Skin epidermis (tissue), 12 donors: ENCODE results near the gene RASEF.

ENCODE experiments used
- H3K27ac ChIP-seq, 21 experiments: fragments of 200-600 bp; sonication (generic) in 11 of 21; one replicate each; pipeline ENCODE4 v1.5.0; 2020; ENCODE audit warnings: mild to moderate bottlenecking in 3 of 21, inconsistent platforms in 2 of 21, moderate library complexity in 2 of 21
- H3K4me3 ChIP-seq, 7 experiments: fragments of 200-600 bp; sonication (generic) in 2 of 7; one replicate each; pipeline ENCODE4 v1.5.0; 2020; ENCODE audit warnings: inconsistent platforms in 2 of 7, mild to moderate bottlenecking in 2 of 7, moderate library complexity in 1 of 7

The RASEF gene

DNA sequence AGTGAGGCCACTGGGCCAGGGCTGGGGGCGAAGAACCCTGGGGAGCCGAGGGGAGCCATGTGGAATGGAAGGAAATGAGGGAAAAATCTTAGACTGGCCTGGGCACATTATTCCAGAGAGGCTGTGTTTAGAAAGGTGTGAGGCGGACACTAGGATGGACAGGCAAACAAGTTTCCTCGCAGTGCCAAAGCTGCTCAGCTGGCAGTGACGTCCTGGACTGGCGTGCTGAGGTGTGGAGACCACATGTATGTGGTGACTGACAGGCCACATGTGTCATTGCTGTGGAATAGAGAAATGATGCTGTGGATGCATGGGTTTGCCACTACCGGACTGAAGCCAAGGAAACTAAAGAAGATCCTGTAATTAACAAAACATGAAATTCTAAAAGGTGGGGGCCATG lies 42.6 kb downstream of the RASEF start:
- H3K4me3 ChIP-seq, result no peak overlapping the region
- H3K27ac ChIP-seq, result no peak overlapping the region

GRCh38 chr9:83019246-83019645 lies 43.7 kb downstream of the RASEF start:
- H3K27ac ChIP-seq, result no peak overlapping the region

DNA sequence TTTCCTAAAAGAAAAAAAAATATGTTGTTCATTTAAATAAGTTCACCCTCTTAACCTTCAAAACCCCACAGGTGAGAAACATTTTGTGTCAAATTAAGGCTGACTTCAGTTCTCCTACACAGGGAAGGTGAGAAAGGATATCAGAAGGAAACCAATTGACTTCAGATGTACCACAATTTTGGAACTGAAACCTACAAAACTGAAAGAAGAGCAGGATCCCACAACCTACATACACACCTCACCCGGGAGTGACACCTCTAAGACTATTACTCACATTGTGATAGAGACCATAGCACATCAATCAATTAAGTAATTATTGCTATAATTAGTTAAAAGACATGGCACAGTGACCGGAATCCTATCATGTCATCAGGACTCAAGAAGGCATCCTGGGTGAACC lies 47.0 kb downstream of the RASEF start:
- Histone ChIP-seq H3K27ac (no peak overlapping the region), H3K4me3 (no peak overlapping the region)

More at GRCh38 chr9:83019246-83019645, 43.7 kb downstream of the RASEF start:
- H3K4me3 ChIP-seq, result no peak overlapping the region

DNA sequence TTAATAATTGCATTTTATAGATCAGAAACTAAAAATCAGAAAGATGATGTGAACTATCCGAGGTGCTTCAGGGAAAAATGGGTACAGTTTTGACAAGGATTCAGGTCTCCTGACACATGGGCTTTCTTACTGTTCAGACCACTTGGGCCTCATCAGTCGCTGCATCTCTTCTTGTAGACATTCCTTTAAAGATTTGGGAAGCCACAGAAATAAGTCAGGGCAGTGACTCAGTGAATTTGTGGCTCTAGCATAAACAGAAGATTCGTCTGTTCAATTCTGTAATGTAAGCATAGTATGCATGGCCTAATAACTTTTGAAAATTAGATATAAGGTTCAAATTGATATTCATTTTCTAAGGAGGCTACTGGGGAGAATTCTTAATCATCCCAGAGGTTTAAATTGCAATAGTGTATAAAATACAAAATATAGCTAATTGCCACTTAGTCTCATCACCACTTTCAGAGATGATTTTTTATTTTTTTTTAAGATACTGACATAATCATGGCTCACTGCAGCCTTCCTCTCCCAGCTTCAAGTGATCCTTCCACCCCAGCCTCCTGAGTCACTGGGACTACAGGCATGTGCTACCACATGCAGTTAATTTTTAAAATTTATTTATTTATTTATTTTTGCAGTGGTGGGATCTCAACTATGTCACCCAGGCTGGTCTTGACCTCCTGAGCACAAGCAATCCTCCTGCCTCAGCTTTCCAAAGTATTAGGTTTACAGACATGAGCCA lies 48.9 kb downstream of the RASEF start:
- Histone ChIP-seq H3K27ac (peak overlapping the region in 4 of 21 experiments; percentile 10 to 33 (median 12)), H3K4me3 (no peak overlapping the region)

- Histone ChIP-seq H3K4me3 (no peak overlapping the region), H3K27ac (peak overlapping the region in 4 of 21 experiments; percentile 11 to 78 (median 27))
Observed at GRCh38 chr9:83012922-83013838, 49.8 kb downstream of the RASEF start.

DNA sequence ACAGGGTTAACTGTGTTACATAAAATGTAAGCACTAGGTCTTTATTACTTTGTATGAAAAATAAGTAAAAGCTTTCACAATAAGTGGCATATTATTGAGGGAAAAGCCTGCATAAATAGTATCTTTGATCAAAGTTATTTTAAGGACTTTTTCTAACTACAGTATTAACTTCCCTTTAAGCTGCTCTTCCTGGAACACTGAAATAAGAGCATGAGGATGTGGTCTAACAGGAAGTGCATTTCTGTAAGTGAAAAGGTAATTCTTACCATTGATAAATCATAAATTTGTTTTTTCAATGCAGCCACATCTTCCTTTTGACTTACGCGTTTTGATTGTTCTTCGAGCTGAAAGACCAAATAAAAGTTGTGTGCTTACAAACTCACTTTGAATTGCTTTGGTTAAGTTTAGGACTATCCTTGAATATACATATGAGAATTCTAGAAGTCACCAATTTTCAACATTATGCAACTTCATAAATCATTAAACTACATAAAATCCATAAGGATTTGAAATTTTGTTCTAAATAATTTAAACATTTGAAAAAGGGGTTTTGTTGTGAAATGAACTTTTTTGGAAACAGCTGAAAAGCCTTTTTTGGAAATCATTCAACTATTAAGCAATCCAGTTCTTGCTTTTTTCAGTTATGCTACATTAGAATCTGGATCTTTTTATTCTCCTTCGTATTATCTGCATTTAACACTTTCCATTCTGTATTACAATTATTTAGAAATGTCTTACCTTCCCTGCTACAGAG lies 50.6 kb downstream of the RASEF start:
- Histone ChIP-seq H3K27ac (peak overlapping the region in 5 of 21 experiments; percentile 3 to 78 (median 7)), H3K4me3 (no peak overlapping the region)

- Histone ChIP-seq H3K4me3 (no peak overlapping the region), H3K27ac (peak overlapping the region in 4 of 21 experiments; percentile 3 to 42 (median 8))
Observed at GRCh38 chr9:83011611-83012010, 51.3 kb downstream of the RASEF start.

DNA sequence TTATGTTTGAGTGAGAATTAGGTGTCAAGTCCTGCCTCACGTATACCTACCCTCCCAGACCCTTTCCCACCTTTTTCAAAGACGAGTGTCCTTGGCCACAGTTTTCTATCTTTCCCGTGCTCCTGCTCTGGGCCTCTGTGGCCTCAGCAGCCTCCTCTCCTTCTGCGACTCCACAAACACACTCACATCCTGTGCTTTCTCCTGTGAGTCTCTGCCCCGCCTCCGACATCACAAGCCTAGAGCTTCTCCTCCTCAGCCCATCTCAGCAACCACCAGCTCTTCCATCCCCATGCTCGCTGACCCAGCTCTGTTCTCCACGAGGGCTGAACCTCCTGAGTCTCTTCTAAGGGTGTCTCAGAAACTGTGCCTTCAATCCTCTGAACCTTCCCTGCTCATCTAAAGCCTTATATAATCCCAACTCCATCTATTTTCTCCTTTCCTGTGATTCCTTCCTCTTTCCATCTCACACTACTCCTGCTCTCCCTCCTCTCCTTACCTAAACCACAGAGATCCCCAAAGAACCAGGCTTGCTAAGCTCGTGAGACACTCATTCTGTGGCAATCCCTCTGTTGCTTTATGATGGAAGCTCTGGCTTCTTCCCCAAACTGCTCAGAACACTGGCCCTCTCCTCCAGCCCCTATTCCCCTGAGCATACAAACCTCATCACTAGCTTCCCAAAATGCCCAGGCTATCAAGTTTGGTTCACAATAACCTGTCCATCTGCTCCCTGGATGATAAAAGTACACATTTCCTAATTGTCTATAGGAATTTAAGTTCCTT lies 55.2 kb downstream of the RASEF start:
- Histone ChIP-seq H3K27ac (no peak overlapping the region), H3K4me3 (no peak overlapping the region)

DNA sequence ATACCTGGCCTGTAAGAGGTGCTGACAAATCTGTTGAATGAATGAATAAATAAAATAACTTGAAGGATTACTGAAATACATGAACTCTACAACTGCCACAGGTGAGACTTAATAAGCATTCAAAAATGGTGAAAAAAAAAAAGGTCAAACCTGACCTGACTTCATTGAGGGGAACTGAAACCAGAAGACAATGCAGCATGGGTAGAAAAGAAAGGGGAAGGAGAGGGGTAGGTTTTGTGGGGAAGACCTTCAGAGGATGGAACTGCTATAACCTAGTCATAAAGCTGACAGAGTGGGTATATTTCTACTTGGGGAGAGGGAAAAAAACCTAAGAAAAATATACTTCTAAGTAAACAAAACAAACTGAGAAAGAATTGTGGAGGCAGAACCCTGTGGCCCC lies 56.6 kb downstream of the RASEF start:
- H3K27ac ChIP-seq, result no peak overlapping the region

GRCh38 chr9:83005963-83006362 lies 57.0 kb downstream of the RASEF start:
- Histone ChIP-seq H3K4me3 (no peak overlapping the region), H3K27ac (no peak overlapping the region)

More for the DNA sequence above, 56.6 kb downstream of the RASEF start:
- no peak overlapping the region for H3K4me3 ChIP-seq

GRCh38 chr9:83005361-83005760 lies 57.6 kb downstream of the RASEF start:
- H3K4me3 ChIP-seq, result no peak overlapping the region
- no peak overlapping the region for H3K27ac ChIP-seq

- no peak overlapping the region for H3K4me3 ChIP-seq
- no peak overlapping the region for H3K27ac ChIP-seq
Observed at GRCh38 chr9:83002329-83002728, 60.6 kb downstream of the RASEF start.

DNA sequence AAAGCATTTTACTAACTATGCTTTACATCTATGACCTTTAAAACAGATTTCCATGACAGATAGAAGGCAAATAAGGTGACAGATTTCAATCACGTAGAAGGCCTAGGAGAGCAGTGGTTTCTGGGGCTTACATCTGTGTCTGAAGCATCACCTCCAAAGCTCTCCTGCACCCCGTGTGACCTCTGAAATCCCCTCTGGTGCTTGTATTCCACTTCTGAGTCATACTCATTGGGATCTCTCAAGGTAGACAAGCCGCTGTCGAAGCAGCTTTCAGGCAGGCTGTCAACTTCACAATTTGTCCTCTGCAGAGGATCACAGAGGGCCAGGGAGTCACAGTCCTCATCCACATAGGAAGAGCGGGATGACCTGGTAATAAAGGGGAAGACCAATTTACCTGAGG lies 62.2 kb downstream of the RASEF start:
- Histone ChIP-seq H3K27ac (no peak overlapping the region), H3K4me3 (no peak overlapping the region)

DNA sequence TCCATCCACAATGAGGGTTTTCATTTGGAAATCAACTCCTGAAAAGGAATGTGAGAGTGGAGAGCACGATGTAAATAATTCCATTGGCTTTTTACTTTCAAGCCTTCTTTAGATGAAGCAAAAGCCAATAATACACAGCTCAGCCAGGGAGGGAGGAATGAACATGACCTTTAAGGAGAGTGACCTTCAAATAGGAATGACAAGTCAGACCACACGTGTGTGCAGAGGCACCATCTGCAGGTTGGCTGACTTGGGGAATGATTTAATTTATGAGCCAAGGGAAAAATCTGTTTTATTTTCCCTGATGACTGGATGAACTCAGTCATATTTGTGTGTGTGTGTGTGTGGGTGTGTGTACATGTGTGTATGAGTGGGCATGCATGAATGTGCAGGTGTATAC lies 64.5 kb downstream of the RASEF start:
- Histone ChIP-seq H3K4me3 (no peak overlapping the region), H3K27ac (no peak overlapping the region)

GRCh38 chr9:82997476-82998140 lies 65.3 kb downstream of the RASEF start:
- H3K4me3 ChIP-seq, result no peak overlapping the region
- no peak overlapping the region for H3K27ac ChIP-seq

DNA sequence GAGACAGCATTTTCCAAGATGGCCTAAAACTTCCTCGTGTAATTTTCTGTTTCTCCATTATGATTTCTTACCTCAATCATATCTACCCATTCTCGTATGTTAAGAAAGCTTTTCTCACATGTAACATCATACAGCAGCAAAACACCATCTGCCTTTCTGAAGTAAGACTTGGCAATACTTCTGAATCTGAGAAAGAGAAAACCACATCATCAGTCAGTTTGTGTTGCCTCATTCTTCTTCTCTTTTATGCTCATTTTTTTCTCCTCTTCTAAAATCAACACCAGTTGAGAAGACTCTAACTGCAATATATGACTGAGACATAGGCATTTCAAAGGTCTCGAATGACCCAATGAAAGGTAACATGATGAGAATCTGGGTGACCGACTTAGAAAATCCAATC lies 66.0 kb downstream of the RASEF start:
- no peak overlapping the region for H3K4me3 ChIP-seq
- H3K27ac ChIP-seq, result no peak overlapping the region

DNA sequence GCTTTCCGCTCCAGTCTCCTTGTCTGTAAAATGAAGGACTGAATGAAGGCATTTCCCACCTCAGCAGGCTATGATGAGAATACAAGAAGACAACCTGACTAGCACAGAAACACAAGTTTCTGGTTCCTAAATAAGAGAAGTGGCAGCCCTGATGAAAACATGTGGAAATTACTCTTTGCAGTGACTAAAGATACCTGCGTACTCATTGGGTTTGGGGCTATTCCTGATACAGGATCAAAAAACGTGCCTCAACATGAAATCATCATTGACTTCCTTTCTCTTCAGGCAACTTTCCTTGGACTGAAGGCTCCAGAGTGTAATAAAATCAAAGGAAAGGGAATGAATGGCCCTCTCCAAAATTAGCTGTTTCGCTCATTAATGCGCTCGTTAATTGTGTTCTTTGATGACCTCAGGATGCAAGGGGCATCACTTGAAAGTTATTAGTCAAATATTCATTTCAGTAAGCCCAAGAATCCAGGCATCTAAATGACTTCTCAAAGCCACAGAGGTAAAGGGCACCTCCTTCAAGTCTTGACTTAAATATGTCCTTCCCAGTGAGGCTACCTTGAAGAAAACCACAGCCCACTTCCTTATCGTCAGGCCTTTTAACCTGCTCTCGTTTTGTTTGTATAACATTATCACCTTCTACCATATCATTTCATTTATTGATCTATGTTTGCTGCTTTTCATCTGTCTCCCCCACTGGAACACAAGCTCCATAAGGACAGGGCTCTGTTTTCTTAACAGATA lies 68.9 kb downstream of the RASEF start:
- Histone ChIP-seq H3K4me3 (no peak overlapping the region), H3K27ac (no peak overlapping the region)

- no peak overlapping the region for H3K27ac ChIP-seq
Observed at GRCh38 chr9:82991671-82992070, 71.3 kb downstream of the RASEF start.

More at GRCh38 chr9:82991671-82992070, 71.3 kb downstream of the RASEF start:
- H3K4me3 ChIP-seq, result no peak overlapping the region
